HepG2 (cell line): ENCODE measurements around the gene FOXD2. TPM values are rescaled to one million over a fixed set of nuclear protein-coding genes. Genes with fewer than 3 reads are reported as not detected.

ENCODE experiments used
- ATF1 ChIP-seq: IDR thresholded peaks from 2 replicates; pipeline ENCODE4 v1.6.1; 2016; ENCODE audit warnings: mild to moderate bottlenecking, control low read depth
- DR1 ChIP-seq: sonication (generic); formaldehyde crosslinking; IDR thresholded peaks from 2 replicates; pipeline ENCODE4 v1.8.0; 2021; ENCODE audit warnings: mild to moderate bottlenecking, missing genetic modification reagents, inconsistent platforms
- FOXA1 ChIP-seq, 2 experiments: fragments of 450-650 bp in 1 of 2; sonication (generic) in 1 of 2; formaldehyde crosslinking in 1 of 2; IDR thresholded peaks; 2 replicates each; pipeline versions ENCODE4 v1.4.0 to v1.6.1; 2016 to 2020; ENCODE audit warnings: missing genetic modification reagents in 1 of 2
- GMEB1 ChIP-seq: sonication (generic); formaldehyde crosslinking; IDR thresholded peaks from 2 replicates; pipeline ENCODE4 v1.5.1; 2020; ENCODE audit warnings: missing genetic modification reagents, mild to moderate bottlenecking, borderline replicate concordance
- HDAC2 ChIP-seq: sonication (generic); formaldehyde crosslinking; IDR thresholded peaks from 2 replicates; pipeline ENCODE4 v1.4.0; 2020; ENCODE audit warnings: missing genetic modification reagents
- HNRNPL ChIP-seq: fragments of 200-400 bp; formaldehyde crosslinking; IDR thresholded peaks from 2 replicates; pipeline ENCODE4 v1.6.1; 2017; ENCODE audit warnings: mild to moderate bottlenecking, low read depth, low read length
- KDM5B ChIP-seq: sonication (generic); formaldehyde crosslinking; IDR thresholded peaks from 2 replicates; pipeline ENCODE4 v1.4.0; 2020; ENCODE audit warnings: missing genetic modification reagents, mild to moderate bottlenecking, borderline replicate concordance
- KLF9 ChIP-seq: IDR thresholded peaks from 2 replicates; pipeline ENCODE4 v1.6.1; 2016; ENCODE audit warnings: low read depth
- MED1 ChIP-seq: sonication (generic); formaldehyde crosslinking; IDR thresholded peaks from 2 replicates; pipeline ENCODE4 v1.4.0; 2020; ENCODE audit warnings: missing genetic modification reagents
- MED8 ChIP-seq: sonication (generic); formaldehyde crosslinking; IDR thresholded peaks from 2 replicates; pipeline ENCODE4 v1.8.1; 2023; ENCODE audit warnings: mild to moderate bottlenecking, missing genetic modification reagents; ENCODE audit not compliant: insufficient replicate concordance
- MEF2D ChIP-seq: sonication (generic); formaldehyde crosslinking; IDR thresholded peaks from 2 replicates; pipeline ENCODE4 v1.5.1; 2020; ENCODE audit warnings: mild to moderate bottlenecking, missing genetic modification reagents
- NFE2L2 ChIP-seq: fragments of 150-350 bp; IDR thresholded peaks from 2 replicates; pipeline ENCODE4 v1.6.1; 2014; ENCODE audit warnings: low read length
- NR1H2 ChIP-seq: sonication (generic); formaldehyde crosslinking; IDR thresholded peaks from 2 replicates; pipeline ENCODE4 v1.8.1; 2022; ENCODE audit warnings: low read depth, missing genetic modification reagents, borderline replicate concordance
- PCBP1 ChIP-seq: fragments of 200-400 bp; formaldehyde crosslinking; IDR thresholded peaks from 2 replicates; pipeline ENCODE4 v1.6.1; 2017; ENCODE audit warnings: mild to moderate bottlenecking, low read depth, low read length, borderline replicate concordance
- PHF21A ChIP-seq: sonication (generic); formaldehyde crosslinking; IDR thresholded peaks from 2 replicates; pipeline ENCODE4 v1.5.0; 2020; ENCODE audit warnings: mild to moderate bottlenecking, missing genetic modification reagents
- RBM22 ChIP-seq: fragments of 200-400 bp; formaldehyde crosslinking; optimal IDR thresholded peaks from 2 replicates; pipeline ENCODE3; 2017; ENCODE audit warnings: mild to moderate bottlenecking, low read length, moderate library complexity
- SALL1 ChIP-seq: sonication (generic); formaldehyde crosslinking; IDR thresholded peaks from 2 replicates; pipeline ENCODE4 v1.8.0; 2022; ENCODE audit warnings: mild to moderate bottlenecking, missing genetic modification reagents
- SNAPC2 ChIP-seq: sonication (generic); formaldehyde crosslinking; IDR thresholded peaks from 2 replicates; pipeline ENCODE4 v1.8.1; 2022; ENCODE audit warnings: mild to moderate bottlenecking, missing genetic modification reagents
- SP5 ChIP-seq: IDR thresholded peaks from 2 replicates; pipeline ENCODE4 v1.6.1; 2016; ENCODE audit warnings: low read depth, borderline replicate concordance
- STAG1 ChIP-seq: sonication (generic); formaldehyde crosslinking; IDR thresholded peaks from 2 replicates; pipeline ENCODE4 v1.4.0; 2020; ENCODE audit warnings: missing genetic modification reagents
- YY1 ChIP-seq: IDR thresholded peaks from 2 replicates; pipeline ENCODE4 v1.6.1; 2011; ENCODE audit warnings: low read length, low read depth, moderate library complexity, mild to moderate bottlenecking; ENCODE audit not compliant: insufficient read depth, insufficient replicate concordance
- ZBTB21 ChIP-seq: sonication (generic); formaldehyde crosslinking; IDR thresholded peaks from 2 replicates; pipeline ENCODE4 v1.4.0; 2020; ENCODE audit warnings: missing genetic modification reagents
- ZMYM2 ChIP-seq: sonication (generic); formaldehyde crosslinking; IDR thresholded peaks from 2 replicates; pipeline ENCODE4 v1.8.0; 2022; ENCODE audit warnings: mild to moderate bottlenecking, missing genetic modification reagents
- ZNF232 ChIP-seq: sonication (generic); formaldehyde crosslinking; IDR thresholded peaks from 2 replicates; pipeline ENCODE4 v1.4.0; 2020; ENCODE audit warnings: missing genetic modification reagents, borderline replicate concordance
- ZNF460 ChIP-seq: sonication (generic); formaldehyde crosslinking; IDR thresholded peaks from 2 replicates; pipeline ENCODE4 v1.5.1; 2020; ENCODE audit warnings: missing genetic modification reagents, mild to moderate bottlenecking, borderline replicate concordance
- ZNF570 ChIP-seq: sonication (generic); formaldehyde crosslinking; IDR thresholded peaks from 2 replicates; pipeline ENCODE4 v1.4.0; 2020; ENCODE audit warnings: mild to moderate bottlenecking, missing genetic modification reagents, borderline replicate concordance
- ZNF639 ChIP-seq: conservative IDR thresholded peaks from 2 replicates; pipeline ENCODE4 v1.6.1; 2018; ENCODE audit warnings: missing genetic modification reagents
- ZNF772 ChIP-seq: sonication (generic); formaldehyde crosslinking; IDR thresholded peaks from 2 replicates; pipeline ENCODE4 v1.5.0; 2020; ENCODE audit warnings: mild to moderate bottlenecking, missing genetic modification reagents
- ZNF792 ChIP-seq: IDR thresholded peaks from 2 replicates; pipeline ENCODE4 v1.6.1; 2016
- ZNF816 ChIP-seq: sonication (generic); formaldehyde crosslinking; IDR thresholded peaks from 2 replicates; pipeline ENCODE4 v1.8.0; 2022; ENCODE audit warnings: missing genetic modification reagents, mild to moderate bottlenecking, borderline replicate concordance
- ZNF850 ChIP-seq: sonication (generic); formaldehyde crosslinking; conservative IDR thresholded peaks from 2 replicates; pipeline ENCODE4 v1.9.0; 2021; ENCODE audit warnings: mild to moderate bottlenecking, missing genetic modification reagents
- polyA plus RNA-seq, 8 experiments: library from polyadenylated mRNA; depleted of rRNA in 3 of 8; stranded (reverse) in 7 of 8; unstranded in 1 of 8; fragments of >200 nt; fragmentation: Illumina TruSeq in 4 of 8; extraction: Trizol in 4 of 8; gene quantifications; 2 replicates each; pipeline versions ENCODE4 v1.2.1 to v1.2.3, GENCODE V29; 2011 to 2016; ENCODE audit warnings: low read depth in 4 of 8, missing spikeins in 1 of 8, mixed read lengths in 1 of 8; ENCODE audit not compliant: insufficient read depth in 1 of 8
- total RNA-seq, 5 experiments: library from RNA; depleted of rRNA; stranded (reverse); fragments of >200 nt; fragmentation: Illumina TruSeq; extraction: Trizol; gene quantifications; 2 replicates each; pipeline ENCODE4 v1.2.3, GENCODE V29; 2016; ENCODE audit warnings: low read depth in 1 of 5

FOXD2 gene
- total and polyA plus RNA-seq, 2 of the 13 experiments (the other 11 are each of a cell fraction or from before 2014, with no cell fraction given) = 0.01 to 0.09 TPM

- no peak for TF ChIP-seq ZNF460 (CRISPR knock-in tag)
- TF ChIP-seq SP5 = no peak
- no peak for TF ChIP-seq PHF21A
- no peak for TF ChIP-seq ZMYM2 (CRISPR knock-in tag)
- no peak for TF ChIP-seq ZNF639 (CRISPR knock-in tag)
- TF ChIP-seq ATF1 (CRISPR knock-in tag) = no peak
- TF ChIP-seq ZNF772 (CRISPR knock-in tag) = peak; percentile 95
- no peak for TF ChIP-seq SNAPC2
- no peak for TF ChIP-seq KDM5B (CRISPR knock-in tag)
- TF ChIP-seq ZNF792 (CRISPR knock-in tag) = no peak
- TF ChIP-seq KLF9 = no peak
- no peak for TF ChIP-seq HNRNPL
- TF ChIP-seq RBM22 = no peak
- 0 out of 2 replicates have a peak, but pooled peaks have one; percentile 31 for TF ChIP-seq SALL1 (CRISPR knock-in tag)
- TF ChIP-seq NFE2L2 = no peak
- TF ChIP-seq MEF2D (CRISPR knock-in tag) = no peak
- no peak for TF ChIP-seq PCBP1
- no peak for TF ChIP-seq FOXA1 (IDR thresholded peaks at IDR 0.05)
- TF ChIP-seq FOXA1 (CRISPR knock-in tag; IDR thresholded peaks at IDR 0.05) = peak; percentile 45; the same call in 1 of the 2 replicates
- no peak for TF ChIP-seq ZNF570 (CRISPR knock-in tag)
- 0 out of 2 replicates have a peak, but pooled peaks have one; percentile 37 for TF ChIP-seq ZNF232
- no peak for TF ChIP-seq NR1H2 (CRISPR knock-in tag)
- TF ChIP-seq DR1 = no peak
- no peak for TF ChIP-seq ZNF850
- no peak for TF ChIP-seq ZNF816
- no peak for TF ChIP-seq ZBTB21 (CRISPR knock-in tag)
- TF ChIP-seq MED8 (CRISPR knock-in tag) = no peak
- no peak for TF ChIP-seq YY1
- TF ChIP-seq MED1 (CRISPR knock-in tag) = peak; percentile 36; the same call in 1 of the 2 replicates
- no peak for TF ChIP-seq GMEB1 (CRISPR knock-in tag)
- 0 out of 2 replicates have a peak, but pooled peaks have one; percentile 27 for TF ChIP-seq HDAC2 (CRISPR knock-in tag)
- TF ChIP-seq STAG1 (CRISPR knock-in tag) = no peak
These were observed 47.0 kb upstream of the FOXD2 start (continued) for GRCh38 chr1:47390843-47391242.
